ENCODE results near the gene MYO5A.

GRCh38 chr15:52566889-52567288 lies 38.2 kb upstream of the MYO5A start:
- TF ChIP-seq POLR2AphosphoS5 (IDR thresholded peaks at IDR 0.05) (no peak), CTCF (IDR thresholded peaks at IDR 0.05) (no peak), EP300 (IDR thresholded peaks at IDR 0.05; ENCODE audit: low read depth) (no peak), POLR2A (IDR thresholded peaks at IDR 0.05) (no peak)

Measured in transverse colon (tissue), 4 donors.